Right lobe of liver (tissue), 4 donors: Measurements from ENCODE around the gene COL16A1.

ENCODE experiments used
- POLR2A ChIP-seq: fragments of 450-650 bp; IDR thresholded peaks from one replicate; pipeline ENCODE4 v1.6.1; 2017; ENCODE audit warnings: antibody characterized with exemption, mild to moderate bottlenecking
- TF ChIP-seq, protein P1 (sequence below), 4 donors: fragments of 200-600 bp in 3 of 4; fragments of 450-650 bp in 1 of 4; IDR thresholded peaks; one replicate each; pipeline versions ENCODE4 v1.5.1 to v1.8.0; 2016 to 2022; ENCODE audit warnings: antibody characterized with exemption in 4 of 4, mild to moderate bottlenecking in 2 of 4
- donor health status: DM: no; HTN: no; CAD: no.
- donor health status: DM: no; HTN: no; CAD: no.
- donor health status: DM: no; HTN: yes; CAD: no.

DNA sequence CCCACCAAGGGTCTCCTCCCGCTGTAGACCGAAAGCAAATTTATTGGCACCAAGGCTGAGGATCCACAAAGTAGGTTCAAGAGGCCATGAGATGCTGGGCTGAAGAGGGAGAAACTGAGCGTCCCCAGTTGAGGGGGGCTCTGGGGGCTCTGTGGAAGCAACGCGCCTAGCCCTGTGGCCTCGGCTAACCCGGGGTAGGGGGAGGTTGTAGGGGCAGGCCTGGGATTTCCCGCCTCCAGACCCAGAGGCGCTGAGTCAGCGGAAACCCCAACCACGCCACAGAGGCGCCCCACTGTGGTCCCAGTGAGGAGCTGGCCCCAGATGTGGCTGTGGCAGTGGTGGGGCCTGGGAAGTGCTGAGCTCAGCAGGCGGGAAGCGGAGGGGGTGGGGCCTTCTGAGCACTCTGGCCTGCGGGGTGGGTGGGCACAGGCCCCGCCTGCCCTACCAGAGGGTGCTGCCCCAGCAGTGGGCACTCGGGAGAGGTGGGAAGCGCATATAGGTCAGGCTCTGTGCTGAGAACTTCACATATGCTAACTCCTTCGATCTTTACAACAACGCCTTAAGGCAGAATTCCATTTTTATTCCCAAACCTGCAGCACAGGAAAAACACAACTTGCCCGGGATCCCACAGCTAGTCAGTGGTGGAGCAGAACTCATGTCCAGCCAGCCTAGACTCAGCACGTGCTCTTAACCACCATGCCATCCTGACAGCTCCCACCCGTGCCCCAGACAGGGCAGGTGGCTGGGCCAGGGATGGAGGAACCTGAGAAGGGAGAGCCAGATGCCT, 1.5 kb upstream of the COL16A1 start:
- TF ChIP-seq, protein P1, sequence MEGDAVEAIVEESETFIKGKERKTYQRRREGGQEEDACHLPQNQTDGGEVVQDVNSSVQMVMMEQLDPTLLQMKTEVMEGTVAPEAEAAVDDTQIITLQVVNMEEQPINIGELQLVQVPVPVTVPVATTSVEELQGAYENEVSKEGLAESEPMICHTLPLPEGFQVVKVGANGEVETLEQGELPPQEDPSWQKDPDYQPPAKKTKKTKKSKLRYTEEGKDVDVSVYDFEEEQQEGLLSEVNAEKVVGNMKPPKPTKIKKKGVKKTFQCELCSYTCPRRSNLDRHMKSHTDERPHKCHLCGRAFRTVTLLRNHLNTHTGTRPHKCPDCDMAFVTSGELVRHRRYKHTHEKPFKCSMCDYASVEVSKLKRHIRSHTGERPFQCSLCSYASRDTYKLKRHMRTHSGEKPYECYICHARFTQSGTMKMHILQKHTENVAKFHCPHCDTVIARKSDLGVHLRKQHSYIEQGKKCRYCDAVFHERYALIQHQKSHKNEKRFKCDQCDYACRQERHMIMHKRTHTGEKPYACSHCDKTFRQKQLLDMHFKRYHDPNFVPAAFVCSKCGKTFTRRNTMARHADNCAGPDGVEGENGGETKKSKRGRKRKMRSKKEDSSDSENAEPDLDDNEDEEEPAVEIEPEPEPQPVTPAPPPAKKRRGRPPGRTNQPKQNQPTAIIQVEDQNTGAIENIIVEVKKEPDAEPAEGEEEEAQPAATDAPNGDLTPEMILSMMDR (IDR thresholded peaks at IDR 0.05): peak in 3 of 4 donors; percentile 15 to 24 (median 17)
- TF ChIP-seq POLR2A: no peak
